HUES6 (cell line): ENCODE results near the gene ABCC6.

Source experiments
- H3K27ac ChIP-seq: 2 replicates; pipeline ENCODE4 v1.7.0; 2013; ENCODE audit warnings: low read depth, mild to moderate bottlenecking, low read length, inconsistent platforms
- H3K27me3 ChIP-seq: 2 replicates; pipeline ENCODE4 v1.6.1; 2013; ENCODE audit warnings: low read length; ENCODE audit not compliant: control insufficient read depth, insufficient read depth
- H3K36me3 ChIP-seq: 2 replicates; pipeline ENCODE4 v1.6.1; 2013; ENCODE audit warnings: low read length; ENCODE audit not compliant: control insufficient read depth, insufficient read depth
- H3K4me1 ChIP-seq: 2 replicates; pipeline ENCODE4 v1.6.1; 2013; ENCODE audit warnings: low read length; ENCODE audit not compliant: control insufficient read depth, insufficient read depth
- H3K4me3 ChIP-seq: 2 replicates; pipeline ENCODE4 v1.5.1; 2013; ENCODE audit warnings: low read depth, low read length
- H3K9ac ChIP-seq: one replicate; pipeline ENCODE4 v1.6.1; 2013; ENCODE audit warnings: mild to moderate bottlenecking, low read length
- H3K9me3 ChIP-seq: 2 replicates; pipeline ENCODE4 v1.6.1; 2013; ENCODE audit warnings: low read depth, low read length; ENCODE audit not compliant: control insufficient read depth, insufficient read depth

Gene ABCC6

GRCh38 chr16:16124974-16125373 lies 98.3 kb downstream of the ABCC6 start:
- no peak overlapping the region for H3K27ac ChIP-seq
- no peak overlapping the region for H3K9ac ChIP-seq
- no peak overlapping the region for H3K4me3 ChIP-seq
- peaks cover 7% of the 10 kb centered on the region for H3K9me3 ChIP-seq
- peaks cover 85% of the 10 kb centered on the region for H3K36me3 ChIP-seq
- H3K27me3 ChIP-seq = no peaks in the 10 kb centered on the region
- no peaks in the 10 kb centered on the region for H3K4me1 ChIP-seq

GRCh38 chr16:16124438-16124837 lies 98.9 kb downstream of the ABCC6 start:
- H3K9ac ChIP-seq = no peak overlapping the region
- H3K9me3 ChIP-seq = peaks cover 7% of the 10 kb centered on the region
- H3K27ac ChIP-seq = no peak overlapping the region
- H3K4me1 ChIP-seq = no peaks in the 10 kb centered on the region
- no peak overlapping the region for H3K4me3 ChIP-seq
- H3K27me3 ChIP-seq = no peaks in the 10 kb centered on the region
- peaks cover 79% of the 10 kb centered on the region for H3K36me3 ChIP-seq

GRCh38 chr16:16122264-16122663 lies 101.0 kb downstream of the ABCC6 start:
- Histone ChIP-seq H3K4me1 (no peaks in the 10 kb centered on the region), H3K9me3 (peaks cover 7% of the 10 kb centered on the region), H3K9ac (no peak overlapping the region), H3K36me3 (peaks cover 84% of the 10 kb centered on the region), H3K27ac (no peak overlapping the region), H3K4me3 (no peak overlapping the region), H3K27me3 (no peaks in the 10 kb centered on the region)

GRCh38 chr16:16121185-16121727 lies 102.0 kb downstream of the ABCC6 start:
- Histone ChIP-seq H3K27me3 (no peaks in the 10 kb centered on the region), H3K4me3 (no peak overlapping the region), H3K4me1 (no peaks in the 10 kb centered on the region), H3K9ac (no peak overlapping the region), H3K27ac (no peak overlapping the region), H3K36me3 (peaks cover 89% of the 10 kb centered on the region), H3K9me3 (peaks cover 7% of the 10 kb centered on the region)

- H3K27me3 ChIP-seq = no peaks in the 10 kb centered on the region
- H3K36me3 ChIP-seq = peaks cover 87% of the 10 kb centered on the region
- H3K4me1 ChIP-seq = no peaks in the 10 kb centered on the region
- H3K4me3 ChIP-seq = no peak overlapping the region
- H3K27ac ChIP-seq = no peak overlapping the region
- peaks cover 7% of the 10 kb centered on the region for H3K9me3 ChIP-seq
- no peak overlapping the region for H3K9ac ChIP-seq
These were observed 102.7 kb downstream of the ABCC6 start for GRCh38 chr16:16120382-16121184.

GRCh38 chr16:16120044-16120381 lies 103.3 kb downstream of the ABCC6 start:
- Histone ChIP-seq H3K4me1 (no peaks in the 10 kb centered on the region), H3K4me3 (no peak overlapping the region), H3K36me3 (peaks cover 87% of the 10 kb centered on the region), H3K9ac (no peak overlapping the region), H3K9me3 (peaks cover 7% of the 10 kb centered on the region), H3K27ac (no peak overlapping the region), H3K27me3 (no peaks in the 10 kb centered on the region)

- Histone ChIP-seq H3K9me3 (no peaks in the 10 kb centered on the region), H3K9ac (no peak overlapping the region), H3K27ac (no peak overlapping the region), H3K27me3 (no peaks in the 10 kb centered on the region), H3K4me1 (no peaks in the 10 kb centered on the region), H3K36me3 (peaks cover 85% of the 10 kb centered on the region), H3K4me3 (no peak overlapping the region)
These were observed 105.0 kb downstream of the ABCC6 start for GRCh38 chr16:16118337-16118736.

GRCh38 chr16:16116841-16117240 lies 106.5 kb downstream of the ABCC6 start:
- H3K27me3 ChIP-seq = no peaks in the 10 kb centered on the region
- H3K9ac ChIP-seq = no peak overlapping the region
- H3K9me3 ChIP-seq = no peaks in the 10 kb centered on the region
- H3K36me3 ChIP-seq = peaks cover 86% of the 10 kb centered on the region
- H3K4me1 ChIP-seq = no peaks in the 10 kb centered on the region
- no peak overlapping the region for H3K27ac ChIP-seq
- no peak overlapping the region for H3K4me3 ChIP-seq

GRCh38 chr16:16113076-16113475 lies 110.2 kb downstream of the ABCC6 start:
- Histone ChIP-seq H3K27ac (no peak overlapping the region), H3K27me3 (no peaks in the 10 kb centered on the region), H3K9ac (no peak overlapping the region), H3K4me1 (peaks cover 8% of the 10 kb centered on the region; the same call in 1 of the 2 replicates), H3K36me3 (peaks cover 93% of the 10 kb centered on the region), H3K9me3 (no peaks in the 10 kb centered on the region), H3K4me3 (no peak overlapping the region)

GRCh38 chr16:16112450-16113053 lies 110.7 kb downstream of the ABCC6 start:
- Histone ChIP-seq H3K36me3 (peaks cover 91% of the 10 kb centered on the region), H3K9ac (no peak overlapping the region), H3K27me3 (no peaks in the 10 kb centered on the region), H3K9me3 (no peaks in the 10 kb centered on the region), H3K4me1 (peaks cover 8% of the 10 kb centered on the region; the same call in 1 of the 2 replicates), H3K27ac (no peak overlapping the region), H3K4me3 (no peak overlapping the region)

- peaks cover 8% of the 10 kb centered on the region; the same call in 1 of the 2 replicates for H3K4me1 ChIP-seq
- no peaks in the 10 kb centered on the region for H3K27me3 ChIP-seq
- H3K4me3 ChIP-seq = no peak overlapping the region
- no peak overlapping the region for H3K9ac ChIP-seq
- H3K9me3 ChIP-seq = no peaks in the 10 kb centered on the region
- H3K36me3 ChIP-seq = peaks cover 90% of the 10 kb centered on the region
- no peak overlapping the region for H3K27ac ChIP-seq
These were observed 111.7 kb downstream of the ABCC6 start for GRCh38 chr16:16111639-16112038.
